Measurements from ENCODE around the gene CENPX. TPM values are rescaled to one million over a fixed set of nuclear protein-coding genes. Genes with fewer than 3 reads are reported as not detected.

Gene CENPX
- total RNA-seq, 1 donor from 2014 or later = 158 TPM

DNA sequence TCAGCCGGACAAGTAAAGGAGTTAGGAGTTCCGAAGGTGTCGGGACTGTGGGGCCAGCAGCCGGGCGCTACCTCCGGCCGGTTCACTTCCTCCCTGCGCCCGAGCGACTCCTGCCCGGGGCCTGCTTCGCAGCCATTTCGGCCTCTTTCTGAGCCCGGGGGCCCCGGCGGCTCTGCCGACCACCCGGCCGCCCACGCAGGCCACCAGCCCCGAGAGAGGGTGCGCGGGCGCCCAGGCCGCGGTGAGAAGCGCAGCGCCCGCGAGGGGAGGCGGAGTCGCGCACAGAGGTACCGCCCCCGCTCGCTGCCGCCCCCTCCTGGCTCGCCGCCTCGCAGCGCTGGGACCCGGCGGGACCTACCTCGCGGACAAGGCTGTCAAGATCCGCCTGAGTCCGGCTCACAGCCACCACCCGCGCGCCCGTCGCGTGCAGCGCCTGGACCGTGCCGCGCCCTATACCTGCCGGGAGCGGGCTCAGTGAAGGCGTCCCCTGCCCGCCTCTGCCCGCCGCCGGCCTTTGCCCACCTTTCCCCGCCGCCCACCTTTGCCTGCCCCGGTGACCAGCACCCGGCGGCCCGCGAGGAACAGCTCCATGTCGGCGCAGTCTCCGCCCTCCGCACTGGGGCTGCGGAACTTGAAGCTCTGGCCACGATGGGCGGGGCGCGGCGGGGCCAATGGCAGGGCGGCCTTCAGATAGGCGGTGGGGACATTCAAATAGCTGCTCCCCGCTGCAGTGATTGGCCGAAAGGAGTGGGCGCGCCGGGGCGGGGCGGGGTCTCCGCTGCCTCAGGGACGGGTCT, 14.6 kb upstream of the CENPX start, which contains the start of gene DCXR:
DCXR (minus strand) TSS at position 606 of the 797 bp plus-strand sequence; CDS start at position 591, 15 bp downstream.
- H3K4me3 ChIP-seq (ENCODE audit: low read depth, low read length) = peak within 1 kb of the TSS; percentile 70
- DNase-seq (ENCODE audit: low read depth) = peak; percentile 42
- peak; percentile 62 for TF ChIP-seq CTCF (conservative IDR thresholded peaks at IDR 0.05; ENCODE audit: low read depth, low read length)

GRCh38 chr17:82036634-82037091, 14.0 kb upstream of the CENPX start:
- peak overlapping the region; percentile 70 for H3K4me3 ChIP-seq (ENCODE audit: low read depth, low read length)
- TF ChIP-seq CTCF (conservative IDR thresholded peaks at IDR 0.05; ENCODE audit: low read depth, low read length) = no peak
- DNase-seq (ENCODE audit: low read depth) = no peak

DNA sequence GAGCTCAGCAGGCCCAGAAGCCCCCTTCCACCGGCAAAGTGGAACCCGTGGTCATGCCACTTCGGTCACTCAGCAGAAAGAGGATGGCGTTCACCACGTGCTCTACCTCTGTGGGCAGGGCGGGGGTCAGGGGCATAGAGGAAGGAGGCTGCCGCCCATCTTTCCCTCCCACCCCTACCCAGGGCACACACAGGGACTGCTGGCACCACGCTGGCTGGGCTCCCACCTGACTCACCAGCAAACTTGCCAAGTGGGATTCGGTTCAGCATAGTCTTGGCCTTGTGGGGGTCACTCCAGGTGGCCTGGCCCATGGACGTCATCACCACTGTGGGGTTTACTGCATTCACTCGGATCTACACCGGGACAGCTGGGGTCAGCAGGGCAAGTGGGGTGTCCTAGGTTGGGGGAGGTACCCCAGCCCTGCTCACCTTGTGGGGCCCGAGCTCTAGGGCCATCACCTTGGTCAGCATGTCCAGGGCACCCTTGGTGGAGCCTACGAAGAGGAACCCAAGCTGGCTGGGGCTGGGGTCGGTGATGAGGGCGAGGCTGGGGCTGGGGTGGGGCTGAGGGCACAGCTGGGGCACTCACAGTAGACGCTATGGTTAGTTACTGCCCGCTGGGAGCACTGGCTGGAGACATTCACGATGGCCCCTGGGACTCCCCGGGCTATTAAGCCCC, 13.4 kb upstream of the CENPX start:
- DNase-seq (ENCODE audit: low read depth) = no peak
- TF ChIP-seq CTCF (conservative IDR thresholded peaks at IDR 0.05; ENCODE audit: low read depth, low read length) = no peak
- H3K4me3 ChIP-seq (ENCODE audit: low read depth, low read length) = peak overlapping the region; percentile 70

DNA sequence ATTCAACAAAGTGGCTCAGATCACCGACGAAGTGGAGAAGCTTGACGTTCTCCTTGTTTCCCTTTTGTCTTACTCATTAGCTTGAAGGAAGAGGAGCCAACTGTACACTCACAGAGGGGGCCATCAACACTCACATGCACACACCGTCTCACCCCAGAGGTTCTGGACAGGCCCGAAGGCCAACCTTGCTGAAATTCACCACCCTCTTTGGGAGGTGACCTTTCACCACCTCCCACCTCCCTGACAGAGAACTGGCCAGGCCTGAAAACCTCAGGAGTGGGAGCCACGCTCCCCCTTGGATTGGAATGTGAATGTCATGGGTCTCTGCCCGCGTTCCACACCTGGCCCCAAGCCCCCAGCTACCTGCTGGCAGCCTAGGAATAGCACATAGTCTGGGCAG, 12.8 kb upstream of the CENPX start:
- no peak for TF ChIP-seq CTCF (conservative IDR thresholded peaks at IDR 0.05; ENCODE audit: low read depth, low read length)
- no peak overlapping the region for H3K4me3 ChIP-seq (ENCODE audit: low read depth, low read length)

DNA sequence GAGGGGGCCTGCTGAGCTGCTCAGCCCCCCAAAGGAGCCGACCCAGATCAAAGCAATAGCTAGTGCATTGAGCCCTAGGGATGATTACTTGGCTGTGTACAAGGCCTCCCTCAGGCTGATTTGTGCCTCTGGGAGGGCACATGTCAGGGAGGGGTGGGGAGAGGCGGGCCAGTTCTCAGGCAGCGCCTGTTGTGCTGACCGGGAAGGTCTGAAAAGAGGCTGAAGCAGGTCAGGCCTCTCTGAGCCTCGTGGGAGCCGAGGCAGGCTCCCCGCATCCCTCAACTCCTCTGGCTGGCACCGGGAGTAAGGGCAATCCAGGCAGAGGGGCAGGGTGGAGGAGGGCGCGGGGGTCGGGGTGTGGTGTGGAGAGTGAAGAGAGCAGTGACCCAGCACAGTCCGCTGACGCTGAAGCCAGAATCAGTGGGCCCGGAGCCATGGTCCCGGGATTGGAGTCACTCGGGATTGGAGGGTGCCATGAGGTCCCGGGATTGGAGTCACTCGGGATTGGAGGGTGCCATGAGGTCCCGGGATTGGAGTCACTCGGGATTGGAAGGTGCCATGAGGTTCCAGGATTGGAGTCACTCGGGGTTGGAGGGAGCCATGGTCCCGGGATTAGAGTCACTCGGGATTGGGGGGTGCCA, 11.8 kb upstream of the CENPX start:
- H3K4me3 ChIP-seq (ENCODE audit: low read depth, low read length) = no peak overlapping the region
- TF ChIP-seq CTCF (conservative IDR thresholded peaks at IDR 0.05; ENCODE audit: low read depth, low read length) = no peak
- no peak for DNase-seq (ENCODE audit: low read depth)

More for the DNA sequence above, 12.8 kb upstream of the CENPX start:
- DNase-seq (ENCODE audit: low read depth) = no peak

DNA sequence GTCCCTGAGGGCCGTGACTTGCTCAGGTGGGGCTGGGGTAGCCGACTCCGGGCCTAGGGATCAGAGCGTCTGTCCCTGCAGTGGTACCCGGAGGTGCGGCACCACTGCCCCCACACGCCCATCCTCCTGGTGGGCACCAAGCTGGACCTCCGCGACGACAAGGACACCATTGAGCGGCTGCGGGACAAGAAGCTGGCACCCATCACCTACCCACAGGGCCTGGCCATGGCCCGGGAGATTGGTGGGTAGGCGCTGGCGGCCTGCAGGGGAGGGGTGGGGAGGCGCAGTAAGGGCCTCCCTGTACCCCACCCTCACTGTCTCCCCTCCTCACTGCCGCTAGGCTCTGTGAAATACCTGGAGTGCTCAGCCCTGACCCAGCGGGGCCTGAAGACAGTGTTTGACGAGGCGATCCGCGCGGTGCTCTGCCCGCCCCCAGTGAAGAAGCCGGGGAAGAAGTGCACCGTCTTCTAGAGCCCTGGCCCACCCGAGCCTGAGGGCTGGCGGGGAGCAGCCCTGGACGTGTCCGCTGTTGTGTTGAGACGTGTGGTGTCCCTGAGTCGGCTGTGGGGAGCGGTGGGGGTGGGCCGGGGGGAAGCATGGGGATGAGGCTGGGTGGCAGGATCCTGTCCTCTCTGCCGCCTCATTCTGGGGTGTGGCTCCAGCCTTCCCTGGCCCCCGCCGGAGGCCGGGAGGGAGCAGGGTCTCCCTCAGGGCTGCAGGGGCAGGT, 10.8 kb upstream of the CENPX start:
- no peak for TF ChIP-seq CTCF (conservative IDR thresholded peaks at IDR 0.05; ENCODE audit: low read depth, low read length)

More for the DNA sequence above, 10.8 kb upstream of the CENPX start:
- no peak for DNase-seq (ENCODE audit: low read depth)
- no peak overlapping the region for H3K4me3 ChIP-seq (ENCODE audit: low read depth, low read length)
